DOHH2 (cell line): ENCODE measurements around the gene SHROOM3.

Source experiments
- EZH2phosphoT487 ChIP-seq: fragments of 200-600 bp; sonication (generic); IDR thresholded peaks from 2 replicates; pipeline ENCODE4 v1.6.1; 2017; ENCODE audit warnings: borderline replicate concordance, mild to moderate bottlenecking, antibody characterized with exemption, low read length, moderate library complexity, mixed read lengths
- TF ChIP-seq, protein P1 (sequence below): fragments of 200-600 bp; sonication (generic); IDR thresholded peaks from one replicate; pipeline ENCODE4 v1.5.1; 2014; ENCODE audit warnings: antibody characterized with exemption, mild to moderate bottlenecking, low read depth, low read length; ENCODE audit not compliant: poor library complexity, severe bottlenecking

DNA sequence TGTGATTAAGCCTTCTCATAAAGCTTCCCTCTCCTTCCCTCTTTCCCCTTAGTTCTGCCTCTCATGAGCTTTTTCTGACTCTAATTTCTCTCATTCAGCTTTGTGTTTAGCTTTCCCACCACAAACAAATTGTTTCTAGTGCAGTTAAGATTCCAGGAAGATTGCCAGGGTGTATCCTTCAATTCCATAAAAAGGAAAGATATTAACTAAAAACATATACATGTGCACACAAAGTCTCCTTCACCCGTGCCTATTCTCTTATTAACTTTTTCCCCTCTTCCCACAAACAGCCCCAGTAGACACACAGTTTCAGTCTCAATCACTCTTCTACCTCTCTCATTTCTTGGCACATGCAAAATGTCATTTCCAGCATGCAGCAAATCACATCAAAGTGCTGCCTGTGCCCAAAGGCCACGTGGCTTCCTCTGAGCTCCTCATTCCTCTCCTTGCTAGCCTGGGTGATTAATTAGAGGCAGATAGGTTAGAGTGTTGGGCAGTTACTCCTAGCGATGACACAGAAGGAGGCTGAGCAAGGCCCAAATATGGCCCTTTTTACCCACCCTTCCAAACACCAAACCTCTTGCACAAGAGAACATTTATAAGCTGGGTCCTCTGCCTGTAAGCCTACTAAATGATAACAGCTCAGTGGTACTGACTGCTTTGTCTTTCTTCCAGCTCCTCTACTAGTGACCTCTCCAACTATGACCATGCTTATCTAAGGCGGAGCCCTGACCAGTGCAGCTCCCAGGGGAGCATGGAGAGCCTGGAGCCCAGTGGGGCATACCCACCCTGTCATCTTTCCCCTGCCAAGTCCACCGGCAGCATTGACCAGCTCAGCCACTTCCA is 303.3 kb downstream of the SHROOM3 start:
- TF ChIP-seq EZH2phosphoT487: no peak
- TF ChIP-seq, protein P1, sequence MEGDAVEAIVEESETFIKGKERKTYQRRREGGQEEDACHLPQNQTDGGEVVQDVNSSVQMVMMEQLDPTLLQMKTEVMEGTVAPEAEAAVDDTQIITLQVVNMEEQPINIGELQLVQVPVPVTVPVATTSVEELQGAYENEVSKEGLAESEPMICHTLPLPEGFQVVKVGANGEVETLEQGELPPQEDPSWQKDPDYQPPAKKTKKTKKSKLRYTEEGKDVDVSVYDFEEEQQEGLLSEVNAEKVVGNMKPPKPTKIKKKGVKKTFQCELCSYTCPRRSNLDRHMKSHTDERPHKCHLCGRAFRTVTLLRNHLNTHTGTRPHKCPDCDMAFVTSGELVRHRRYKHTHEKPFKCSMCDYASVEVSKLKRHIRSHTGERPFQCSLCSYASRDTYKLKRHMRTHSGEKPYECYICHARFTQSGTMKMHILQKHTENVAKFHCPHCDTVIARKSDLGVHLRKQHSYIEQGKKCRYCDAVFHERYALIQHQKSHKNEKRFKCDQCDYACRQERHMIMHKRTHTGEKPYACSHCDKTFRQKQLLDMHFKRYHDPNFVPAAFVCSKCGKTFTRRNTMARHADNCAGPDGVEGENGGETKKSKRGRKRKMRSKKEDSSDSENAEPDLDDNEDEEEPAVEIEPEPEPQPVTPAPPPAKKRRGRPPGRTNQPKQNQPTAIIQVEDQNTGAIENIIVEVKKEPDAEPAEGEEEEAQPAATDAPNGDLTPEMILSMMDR: no peak
